SKM-1 treated with dmso at 0.1 percent for 144 hours (cell line): Measurements from ENCODE around the gene SLX9.
"Not testable (repeated sequence)": the region's sequence is repeated elsewhere in the genome, so short reads cannot be mapped to it uniquely, and the experiment has no call there.

Experiments used
- DNase-seq: peaks from one replicate; lab custom pipeline; 2025; ENCODE audit not compliant: unreplicated experiment; lab: John Stamatoyannopoulos, UW

Gene SLX9

GRCh38 chr21:45017039-45017960 is 77.5 kb downstream of the SLX9 start:
- no peak for DNase-seq

GRCh38 chr21:45018131-45019075 is 78.6 kb downstream of the SLX9 start:
- no peak for DNase-seq

- no peak for DNase-seq
Measured at GRCh38 chr21:45019076-45019886, 79.5 kb downstream of the SLX9 start.

GRCh38 chr21:45019887-45020537 is 80.2 kb downstream of the SLX9 start:
- DNase-seq: no peak

- DNase-seq: no peak
Measured at GRCh38 chr21:45020629-45021427, 81.0 kb downstream of the SLX9 start.

GRCh38 chr21:45021428-45022347 is 81.9 kb downstream of the SLX9 start:
- DNase-seq: no peak

GRCh38 chr21:45022348-45022675 is 82.5 kb downstream of the SLX9 start:
- no peak for DNase-seq

GRCh38 chr21:45022736-45023135 is 82.9 kb downstream of the SLX9 start:
- DNase-seq: no peak

- DNase-seq: not testable (repeated sequence)
Measured at GRCh38 chr21:45024516-45024915, 84.7 kb downstream of the SLX9 start.

- no peak for DNase-seq
Measured at GRCh38 chr21:45026066-45026745, 86.4 kb downstream of the SLX9 start.
